GM23338 (cell line): ENCODE results near the gene NRG3.

ENCODE experiments used
- CREB1 ChIP-seq: fragments of 250-450 bp; sonication (Bioruptor Pico); IDR thresholded peaks from 2 replicates; pipeline ENCODE4 v1.5.0; 2020; ENCODE audit warnings: low read depth, mild to moderate bottlenecking, moderate library complexity
- CTCF ChIP-seq, 2 experiments: fragments of 200-600 bp in 1 of 2; sonication (generic) in 1 of 2; conservative IDR thresholded peaks; 2 replicates each; pipeline versions ENCODE4 v1.5.1 to v1.6.1; 2016 to 2017; ENCODE audit warnings: antibody characterized with exemption in 2 of 2, low read depth in 2 of 2, mild to moderate bottlenecking in 2 of 2, moderate library complexity in 1 of 2
- EZH2 ChIP-seq: fragments of 200-600 bp; sonication (generic); IDR thresholded peaks from one replicate; pipeline ENCODE4 v1.8.0; 2017; ENCODE audit warnings: antibody characterized with exemption, mild to moderate bottlenecking, low read depth; ENCODE audit not compliant: unreplicated experiment
- EZH2phosphoT487 ChIP-seq: fragments of 200-600 bp; sonication (generic); IDR thresholded peaks from one replicate; pipeline ENCODE4 v1.8.1; 2018; ENCODE audit warnings: antibody characterized with exemption; ENCODE audit not compliant: unreplicated experiment
- NANOG ChIP-seq: IDR thresholded peaks from 2 replicates; pipeline ENCODE4 v1.6.1; 2016; ENCODE audit warnings: antibody characterized with exemption, borderline replicate concordance
- REST ChIP-seq: IDR thresholded peaks from one replicate; pipeline ENCODE4 v1.6.1; 2018; ENCODE audit warnings: antibody characterized with exemption; ENCODE audit not compliant: unreplicated experiment
- STAT1 ChIP-seq: IDR thresholded peaks from one replicate; pipeline ENCODE4 v1.6.1; 2016; ENCODE audit warnings: antibody characterized with exemption; ENCODE audit not compliant: unreplicated experiment

GRCh38 chr10:81875467-81876252, 666 bp downstream of the NRG3 start:
- TF ChIP-seq CTCF (conservative IDR thresholded peaks at IDR 0.05; ENCODE audit: low read depth in 2 of 2) (no peak), CREB1 (CRISPR knock-in tag) (no peak), STAT1 (no peak), EZH2phosphoT487 (no peak), EZH2 (peak; percentile 64), NANOG (no peak), REST (no peak)
